HG03354 (cell line): ENCODE measurements around the gene KIAA1217.
"Not testable (repeated sequence)": the region's sequence is repeated elsewhere in the genome, so short reads cannot be mapped to it uniquely, and the experiment has no call there.

Experiments used
- ATAC-seq: cut with Tn5 transposase; IDR thresholded peaks from one replicate; pipeline ENCODE4 v1.9.1; 2021; ENCODE audit warnings: mild to moderate bottlenecking; ENCODE audit not compliant: unreplicated experiment, poor library complexity, severe bottlenecking

The KIAA1217 gene

GRCh38 chr10:24427678-24428409, 218.9 kb downstream of the KIAA1217 start:
- no peak for ATAC-seq

GRCh38 chr10:24428410-24428782, 219.5 kb downstream of the KIAA1217 start:
- no peak for ATAC-seq

GRCh38 chr10:24430591-24430990, 221.7 kb downstream of the KIAA1217 start:
- no peak for ATAC-seq

GRCh38 chr10:24432478-24433416, 223.8 kb downstream of the KIAA1217 start:
- ATAC-seq = no peak

- no peak for ATAC-seq
These were observed 224.8 kb downstream of the KIAA1217 start for GRCh38 chr10:24433705-24434104.

GRCh38 chr10:24434961-24435360, 226.0 kb downstream of the KIAA1217 start:
- no peak for ATAC-seq

- ATAC-seq = no peak
These were observed 226.4 kb downstream of the KIAA1217 start for GRCh38 chr10:24435374-24435773.

- no peak for ATAC-seq
These were observed 228.4 kb downstream of the KIAA1217 start for GRCh38 chr10:24437302-24437701.

GRCh38 chr10:24438800-24439199, 229.9 kb downstream of the KIAA1217 start:
- ATAC-seq = no peak

- no peak for ATAC-seq
These were observed 231.0 kb downstream of the KIAA1217 start for GRCh38 chr10:24439935-24440334.

GRCh38 chr10:24440817-24441797, 232.2 kb downstream of the KIAA1217 start:
- ATAC-seq = no peak

GRCh38 chr10:24442234-24442633, 233.3 kb downstream of the KIAA1217 start:
- no peak for ATAC-seq

GRCh38 chr10:24442641-24443174, 233.8 kb downstream of the KIAA1217 start:
- ATAC-seq = not testable (repeated sequence)

GRCh38 chr10:24444337-24444736, 235.4 kb downstream of the KIAA1217 start:
- no peak for ATAC-seq

- not testable (repeated sequence) for ATAC-seq
These were observed 237.0 kb downstream of the KIAA1217 start for GRCh38 chr10:24445958-24446357.

- ATAC-seq = no peak
These were observed 237.8 kb downstream of the KIAA1217 start for GRCh38 chr10:24446739-24447138.

- no peak for ATAC-seq
These were observed 239.5 kb downstream of the KIAA1217 start for GRCh38 chr10:24448351-24448999.

- peak; percentile 90 for ATAC-seq
These were observed 240.4 kb downstream of the KIAA1217 start for GRCh38 chr10:24449321-24449740.

GRCh38 chr10:24449769-24450310, 240.9 kb downstream of the KIAA1217 start:
- no peak for ATAC-seq
